Fibroblast of peridontal ligament (primary cell): ENCODE measurements around the gene ID2.

ENCODE experiments used
- DNase-seq: peaks from one replicate; pipeline ENCODE4 v3.0.0-alpha.2; 2010; ENCODE audit errors: extremely low read depth

Gene ID2

GRCh38 chr2:8647462-8647857 is 34.4 kb upstream of the ID2 start:
- no peak for DNase-seq

- DNase-seq = no peak
These were observed 33.2 kb upstream of the ID2 start for GRCh38 chr2:8648441-8649213.

- DNase-seq = no peak
These were observed 32.1 kb upstream of the ID2 start for GRCh38 chr2:8649718-8650117.

- DNase-seq = no peak
These were observed 31.6 kb upstream of the ID2 start for GRCh38 chr2:8650256-8650655.

- no peak for DNase-seq
These were observed 29.0 kb upstream of the ID2 start for GRCh38 chr2:8652774-8653426.

GRCh38 chr2:8653485-8653884 is 28.4 kb upstream of the ID2 start:
- no peak for DNase-seq

GRCh38 chr2:8654041-8654440 is 27.8 kb upstream of the ID2 start:
- DNase-seq = no peak

- no peak for DNase-seq
These were observed 27.4 kb upstream of the ID2 start for GRCh38 chr2:8654483-8654882.

GRCh38 chr2:8656160-8656641 is 25.7 kb upstream of the ID2 start:
- DNase-seq = peak; percentile 89

- DNase-seq = no peak
These were observed 25.0 kb upstream of the ID2 start for GRCh38 chr2:8656811-8657210.

GRCh38 chr2:8657423-8658062 is 24.3 kb upstream of the ID2 start:
- no peak for DNase-seq

GRCh38 chr2:8658064-8658862 is 23.6 kb upstream of the ID2 start:
- no peak for DNase-seq

- DNase-seq = no peak
These were observed 22.6 kb upstream of the ID2 start for GRCh38 chr2:8659092-8659734.

- no peak for DNase-seq
These were observed 21.9 kb upstream of the ID2 start for GRCh38 chr2:8659735-8660492.

- no peak for DNase-seq
These were observed 20.6 kb upstream of the ID2 start for GRCh38 chr2:8661235-8661634.

GRCh38 chr2:8661736-8662135 is 20.1 kb upstream of the ID2 start:
- peak; percentile 16 for DNase-seq

GRCh38 chr2:8662239-8662879 is 19.5 kb upstream of the ID2 start:
- DNase-seq = peak; percentile 79

- DNase-seq = no peak
These were observed 17.9 kb upstream of the ID2 start for GRCh38 chr2:8663997-8664396.

GRCh38 chr2:8666581-8666980 is 15.3 kb upstream of the ID2 start:
- DNase-seq = no peak

GRCh38 chr2:8667896-8668512 is 13.9 kb upstream of the ID2 start:
- DNase-seq = no peak
